Measurements from ENCODE around the gene MTSS2. TPM values are rescaled to one million over a fixed set of nuclear protein-coding genes. Genes with fewer than 3 reads are reported as not detected.

The MTSS2 gene
- total and polyA plus RNA-seq, 2 experiments from 2014 or later, result 1.6 to 19.6 TPM

GRCh38 chr16:70696355-70696754 is 10.5 kb upstream of the MTSS2 start (continued):
- TF ChIP-seq ZNF462 (CRISPR knock-in tag; IDR thresholded peaks at IDR 0.05) (no peak), EZH2 (IDR thresholded peaks at IDR 0.05; ENCODE audit: low read depth, unreplicated experiment) (no peak), STAT1 (IDR thresholded peaks at IDR 0.05; ENCODE audit: unreplicated experiment) (no peak)

- H3K4me3 Mint-ChIP-seq, result peak overlapping the region; percentile 41; the same call in 2 of the 3 replicates
- no peak overlapping the region for H3K4me3 ChIP-seq
- peaks cover 20% of the 10 kb centered on the region for H3K27me3 Mint-ChIP-seq (ENCODE audit: insufficient read depth, low read depth, poor library complexity)
- H3K27ac ChIP-seq (ENCODE audit: low read depth), result peak overlapping the region; percentile 76
- H3K9me3 Mint-ChIP-seq, result no peaks in the 10 kb centered on the region
- no peaks in the 10 kb centered on the region for H3K79me2 ChIP-seq (replicated peaks; ENCODE audit: insufficient read depth)
- peak overlapping the region; percentile 80 for H3K27ac Mint-ChIP-seq
- H2AFZ ChIP-seq, result no peak overlapping the region
- peak; percentile 60 for DNase-seq (ENCODE audit: low spot score)
- ATAC-seq, result peak; percentile 14
- 0 out of 2 replicates have a peak, but pooled peaks cover 3% of the 10 kb centered on the region for H3F3A ChIP-seq (replicated peaks; ENCODE audit: low read depth)
- H3K4me1 Mint-ChIP-seq, result peaks cover 25% of the 10 kb centered on the region
- H3K4me1 ChIP-seq (ENCODE audit: insufficient read depth), result peaks cover 24% of the 10 kb centered on the region
- no peaks in the 10 kb centered on the region for H3K36me3 ChIP-seq (ENCODE audit: insufficient read depth)
- no peaks in the 10 kb centered on the region for H3K27me3 ChIP-seq (ENCODE audit: insufficient read depth)
- TF ChIP-seq POLR2AphosphoS5 (IDR thresholded peaks at IDR 0.05; ENCODE audit: low read depth) (no peak), NANOG (IDR thresholded peaks at IDR 0.05; ENCODE audit: borderline replicate concordance) (no peak), ZNF114 (CRISPR knock-in tag; IDR thresholded peaks at IDR 0.05) (no peak), EZH2phosphoT487 (IDR thresholded peaks at IDR 0.05; ENCODE audit: unreplicated experiment) (no peak), CTCF (conservative IDR thresholded peaks at IDR 0.05; ENCODE audit: low read depth in 2 of 2) (no peak), ZNF331 (CRISPR knock-in tag; IDR thresholded peaks at IDR 0.05; ENCODE audit: low read depth) (no peak), STAT1 (IDR thresholded peaks at IDR 0.05; ENCODE audit: unreplicated experiment) (no peak)
- TF ChIP-seq, protein P1, sequence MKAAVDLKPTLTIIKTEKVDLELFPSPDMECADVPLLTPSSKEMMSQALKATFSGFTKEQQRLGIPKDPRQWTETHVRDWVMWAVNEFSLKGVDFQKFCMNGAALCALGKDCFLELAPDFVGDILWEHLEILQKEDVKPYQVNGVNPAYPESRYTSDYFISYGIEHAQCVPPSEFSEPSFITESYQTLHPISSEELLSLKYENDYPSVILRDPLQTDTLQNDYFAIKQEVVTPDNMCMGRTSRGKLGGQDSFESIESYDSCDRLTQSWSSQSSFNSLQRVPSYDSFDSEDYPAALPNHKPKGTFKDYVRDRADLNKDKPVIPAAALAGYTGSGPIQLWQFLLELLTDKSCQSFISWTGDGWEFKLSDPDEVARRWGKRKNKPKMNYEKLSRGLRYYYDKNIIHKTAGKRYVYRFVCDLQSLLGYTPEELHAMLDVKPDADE (IDR thresholded peaks at IDR 0.05), result no peak
- peaks cover 2% of the 10 kb centered on the region; the same call in 1 of the 3 replicates for H3K36me3 Mint-ChIP-seq (ENCODE audit: low read depth)
- no peaks in the 10 kb centered on the region for H3K9me2 ChIP-seq (ENCODE audit: insufficient read depth)
- H3K4me2 ChIP-seq, result peak overlapping the region; percentile 38; the same call in 1 of the 2 replicates
- no peaks in the 10 kb centered on the region for H4K20me1 ChIP-seq (replicated peaks; ENCODE audit: insufficient read depth)
Measured at GRCh38 chr16:70695331-70696070, 9.6 kb upstream of the MTSS2 start.

Measured in GM23338 (cell line).